CD4-positive, alpha-beta T cell (primary cell): ENCODE measurements around the gene AGFG1. TPM values are rescaled to one million over a fixed set of nuclear protein-coding genes. Genes with fewer than 3 reads are reported as not detected.
A peak's percentile ranks its signal among the peaks of the same experiment; 100 is the strongest.

Experiments
- ATAC-seq: fragments of 200-7000 bp; cut with Tn5 transposase; one replicate; pipeline ENCODE4 v1.10.0; 2022; ENCODE audit warnings: mild to moderate bottlenecking; ENCODE audit not compliant: poor library complexity
- CTCF ChIA-PET: fragments of 350-600 bp; sonication (Branson Sonifier 250); formaldehyde crosslinking; loops from one replicate; lab custom pipeline; 2021; ENCODE audit warnings: antibody characterized with exemption, inconsistent platforms; lab: Charles Lee
- POLR2A ChIA-PET: fragments of 350-600 bp; sonication (Branson Sonifier 250); formaldehyde crosslinking; loops from one replicate; lab custom pipeline; 2021; ENCODE audit warnings: antibody characterized with exemption, inconsistent platforms; lab: Charles Lee
- DNase-seq, 14 experiments: peaks; one replicate each; pipeline ENCODE4 v3.0.0-alpha.2; 2013 to 2020; ENCODE audit warnings: mixed read lengths in 2 of 14
- H3K27ac ChIP-seq, 2 donors: one replicate each; pipeline versions ENCODE4 v1.5.1 to v1.7.0; 2013; ENCODE audit warnings: low read length in 2 of 2, low read depth in 1 of 2, mild to moderate bottlenecking in 1 of 2
- H3K27me3 ChIP-seq, 2 experiments: 1 replicate in 1 of 2; 2 replicates in 1 of 2; pipeline versions ENCODE4 v1.6.1 to v1.7.0; 2013; ENCODE audit warnings: low read length in 2 of 2, control low read depth in 1 of 2, mild to moderate bottlenecking in 1 of 2, moderate library complexity in 1 of 2; ENCODE audit not compliant: insufficient read depth in 2 of 2, control insufficient read depth in 1 of 2
- H3K36me3 ChIP-seq: one replicate; pipeline ENCODE4 v1.6.1; 2013; ENCODE audit warnings: low read length, control low read depth; ENCODE audit not compliant: insufficient read depth
- H3K4me1 ChIP-seq: one replicate; pipeline ENCODE4 v1.6.1; 2013; ENCODE audit warnings: low read length, control low read depth; ENCODE audit not compliant: insufficient read depth
- H3K4me3 ChIP-seq: one replicate; pipeline ENCODE4 v1.5.1; 2013; ENCODE audit warnings: mild to moderate bottlenecking, low read length, moderate library complexity
- H3K9me3 ChIP-seq, 2 experiments: 1 replicate in 1 of 2; 2 replicates in 1 of 2; pipeline versions ENCODE4 v1.6.1 to v1.7.0; 2013; ENCODE audit warnings: low read length in 2 of 2, mild to moderate bottlenecking in 2 of 2, control low read depth in 1 of 2, moderate library complexity in 1 of 2; ENCODE audit not compliant: control insufficient read depth in 1 of 2, insufficient read depth in 1 of 2
- H3K27ac Mint-ChIP-seq: one replicate; pipeline ENCODE4 v1.8.0; 2020; ENCODE audit warnings: mixed read lengths
- H3K27me3 Mint-ChIP-seq: one replicate; pipeline ENCODE4 v1.8.0; 2021; ENCODE audit warnings: mixed read lengths
- H3K36me3 Mint-ChIP-seq: one replicate; pipeline ENCODE4 v1.8.0; 2021; ENCODE audit warnings: low read depth, mixed read lengths
- H3K4me1 Mint-ChIP-seq: one replicate; pipeline ENCODE4 v1.8.0; 2021; ENCODE audit warnings: low read depth, mixed read lengths
- H3K4me3 Mint-ChIP-seq: one replicate; pipeline ENCODE4 v1.8.0; 2020; ENCODE audit warnings: mild to moderate bottlenecking, mixed read lengths
- H3K9me3 Mint-ChIP-seq: one replicate; pipeline ENCODE4 v1.8.0; 2020; ENCODE audit warnings: mixed read lengths
- CTCF ChIP-seq: fragments of 200-600 bp; IDR thresholded peaks from one replicate; pipeline ENCODE4 v1.8.0; 2022; ENCODE audit warnings: antibody characterized with exemption, mild to moderate bottlenecking
- intact Hi-C, 2 experiments: fragments of 100-400 bp; cut with DNase I in 1 of 2; cut with micrococcal nuclease in 1 of 2; formaldehyde crosslinking; loops; one replicate each; pipeline versions ENCODE4 v1.15.1 to v1.9.0; 2023 to 2025; cut with DNase I, micrococcal nuclease
- total RNA-seq, 174 experiments: library from RNA in 2 of 174; stranded (reverse) in 2 of 174; gene quantifications; one replicate each; pipeline ENCODE4 v1.2.3 and lab custom pipeline; 2021 to 2026

AGFG1 gene
- total RNA-seq, 2 experiments from 2014 or later, result 49.9 to 55.9 TPM

GRCh38 chr2:227486688-227487087 lies 14.7 kb downstream of the AGFG1 start:
- TF ChIP-seq CTCF, result no peak
- peaks cover 3% of the 10 kb centered on the region for H3K9me3 Mint-ChIP-seq
- intact Hi-C loops, result no loop called here
- no peaks in the 10 kb centered on the region for H3K27me3 Mint-ChIP-seq
- no peaks in the 10 kb centered on the region for H3K36me3 ChIP-seq
- ChIA-PET CTCF (no interaction called here), POLR2A (no interaction called here)
- no peak overlapping the region for H3K27ac Mint-ChIP-seq
- no peak overlapping the region for H3K4me3 Mint-ChIP-seq
- no peaks in the 10 kb centered on the region for H3K9me3 ChIP-seq
- H3K27me3 ChIP-seq, result no peaks in the 10 kb centered on the region
- H3K4me1 ChIP-seq, result no peaks in the 10 kb centered on the region
- ATAC-seq (no peak), DNase-seq (no peak)
- H3K4me1 Mint-ChIP-seq, result peaks cover 67% of the 10 kb centered on the region
- H3K36me3 Mint-ChIP-seq, result peaks cover 25% of the 10 kb centered on the region
- no peak overlapping the region for H3K27ac ChIP-seq
- no peak overlapping the region for H3K4me3 ChIP-seq

DNA sequence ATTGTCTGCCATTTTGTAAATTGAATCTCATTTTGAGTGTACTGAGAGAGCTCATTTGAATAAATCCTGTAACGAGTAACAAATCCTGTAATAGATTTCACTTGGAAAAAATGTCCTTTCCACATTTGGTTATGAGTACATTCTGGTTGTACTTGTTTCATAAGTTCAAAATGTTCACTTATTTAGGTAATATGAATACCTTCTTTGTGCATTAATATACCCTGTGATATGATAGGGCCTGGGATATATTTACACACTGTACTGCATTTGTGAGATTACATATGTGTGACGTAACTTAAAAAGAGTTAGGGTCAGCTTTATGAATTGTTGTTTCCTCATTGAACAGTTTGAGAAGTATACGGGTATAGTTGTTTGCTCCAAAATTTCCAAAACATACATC lies 16.1 kb downstream of the AGFG1 start:
- H3K27me3 Mint-ChIP-seq, result no peaks in the 10 kb centered on the region
- TF ChIP-seq CTCF, result no peak
- intact Hi-C loops, result no loop called here

GRCh38 chr2:227491386-227491785 lies 19.4 kb downstream of the AGFG1 start:
- H3K27me3 Mint-ChIP-seq, result no peaks in the 10 kb centered on the region
- TF ChIP-seq CTCF, result no peak
- ChIA-PET CTCF (no interaction called here), POLR2A (interaction anchor here (0.9 kb wide), 1 partner anchor 17 kb away, joined by 3 read pairs; no protein-coding TSS in a partner anchor)
- DNase-seq (no peak), ATAC-seq (no peak)
- Histone ChIP-seq H3K9me3 (no peaks in the 10 kb centered on the region), H3K27ac (no peak overlapping the region), H3K36me3 (peaks cover 22% of the 10 kb centered on the region), H3K4me1 (no peaks in the 10 kb centered on the region), H3K27me3 (no peaks in the 10 kb centered on the region), H3K4me3 (no peak overlapping the region)
- H3K4me3 Mint-ChIP-seq, result no peak overlapping the region
- peaks cover 48% of the 10 kb centered on the region for H3K36me3 Mint-ChIP-seq
- H3K9me3 Mint-ChIP-seq, result no peaks in the 10 kb centered on the region
- no peak overlapping the region for H3K27ac Mint-ChIP-seq
- intact Hi-C loops, result no loop called here
- H3K4me1 Mint-ChIP-seq, result peaks cover 74% of the 10 kb centered on the region

More for the DNA sequence above, 16.1 kb downstream of the AGFG1 start:
- H3K27me3 ChIP-seq, result no peaks in the 10 kb centered on the region
- peak overlapping the region; percentile 4 for H3K4me3 Mint-ChIP-seq
- ATAC-seq, result no peak
- peaks cover 36% of the 10 kb centered on the region for H3K36me3 Mint-ChIP-seq
- ChIA-PET POLR2A (no interaction called here), CTCF (interaction anchor here (1.1 kb wide), 1 partner anchor 17 kb away, joined by 3 read pairs; no protein-coding TSS in a partner anchor)
- no peaks in the 10 kb centered on the region for H3K4me1 ChIP-seq
- peaks cover 3% of the 10 kb centered on the region for H3K9me3 Mint-ChIP-seq
- no peak overlapping the region for H3K27ac ChIP-seq
- no peaks in the 10 kb centered on the region for H3K9me3 ChIP-seq
- peaks cover under 1% of the 10 kb centered on the region for H3K36me3 ChIP-seq
- no peak overlapping the region for H3K4me3 ChIP-seq
- DNase-seq, result no peak
- H3K4me1 Mint-ChIP-seq, result peaks cover 65% of the 10 kb centered on the region
- H3K27ac Mint-ChIP-seq, result no peak overlapping the region
